ENCODE measurements around the gene NUP210.

NUP210 gene

DNA sequence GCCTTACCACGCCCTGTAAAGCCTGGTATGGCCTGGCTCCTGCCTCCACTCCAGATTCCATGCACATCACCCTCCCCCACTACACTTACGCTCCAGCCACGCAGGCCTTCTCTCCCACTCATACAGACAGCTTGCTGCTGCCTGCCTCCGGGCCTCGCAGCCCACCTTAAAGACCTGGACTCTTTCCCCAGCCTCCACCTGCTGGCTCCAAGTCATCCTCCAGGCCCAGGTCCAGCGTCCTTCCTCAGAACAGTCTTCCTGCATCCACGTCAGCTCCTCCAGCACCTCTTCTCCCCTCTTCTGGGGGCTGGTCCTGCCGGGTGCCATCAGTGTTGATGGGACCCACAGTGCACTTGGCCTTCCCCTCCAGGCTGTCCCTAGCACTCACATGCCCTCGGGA lies 75.5 kb downstream of the NUP210 start:
- TF ChIP-seq, protein P1, sequence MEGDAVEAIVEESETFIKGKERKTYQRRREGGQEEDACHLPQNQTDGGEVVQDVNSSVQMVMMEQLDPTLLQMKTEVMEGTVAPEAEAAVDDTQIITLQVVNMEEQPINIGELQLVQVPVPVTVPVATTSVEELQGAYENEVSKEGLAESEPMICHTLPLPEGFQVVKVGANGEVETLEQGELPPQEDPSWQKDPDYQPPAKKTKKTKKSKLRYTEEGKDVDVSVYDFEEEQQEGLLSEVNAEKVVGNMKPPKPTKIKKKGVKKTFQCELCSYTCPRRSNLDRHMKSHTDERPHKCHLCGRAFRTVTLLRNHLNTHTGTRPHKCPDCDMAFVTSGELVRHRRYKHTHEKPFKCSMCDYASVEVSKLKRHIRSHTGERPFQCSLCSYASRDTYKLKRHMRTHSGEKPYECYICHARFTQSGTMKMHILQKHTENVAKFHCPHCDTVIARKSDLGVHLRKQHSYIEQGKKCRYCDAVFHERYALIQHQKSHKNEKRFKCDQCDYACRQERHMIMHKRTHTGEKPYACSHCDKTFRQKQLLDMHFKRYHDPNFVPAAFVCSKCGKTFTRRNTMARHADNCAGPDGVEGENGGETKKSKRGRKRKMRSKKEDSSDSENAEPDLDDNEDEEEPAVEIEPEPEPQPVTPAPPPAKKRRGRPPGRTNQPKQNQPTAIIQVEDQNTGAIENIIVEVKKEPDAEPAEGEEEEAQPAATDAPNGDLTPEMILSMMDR (conservative IDR thresholded peaks at IDR 0.05) = no peak
- no peak overlapping the region for H3K27ac ChIP-seq

DNA sequence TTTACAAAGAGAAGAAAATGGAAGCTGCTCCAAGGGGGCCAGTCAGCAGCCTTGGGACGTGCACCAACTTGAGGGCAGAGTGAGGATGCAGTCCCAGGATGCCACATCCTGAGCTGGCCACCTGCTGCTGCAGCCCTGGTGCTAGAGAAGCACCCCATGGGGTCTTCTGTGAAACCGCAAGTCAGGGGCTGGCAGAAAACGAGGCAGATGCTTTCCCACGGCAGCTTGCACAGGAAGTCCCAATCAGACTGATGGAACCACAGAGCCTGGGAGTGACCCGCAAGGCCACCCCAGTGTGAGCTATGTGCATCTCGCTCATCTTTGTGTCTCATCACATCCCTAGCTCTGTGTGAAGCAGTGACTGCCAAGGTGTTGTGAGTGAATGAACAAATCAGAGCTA lies 76.5 kb downstream of the NUP210 start:
- TF ChIP-seq, protein P1 (conservative IDR thresholded peaks at IDR 0.05) = no peak
- no peak overlapping the region for H3K27ac ChIP-seq

DNA sequence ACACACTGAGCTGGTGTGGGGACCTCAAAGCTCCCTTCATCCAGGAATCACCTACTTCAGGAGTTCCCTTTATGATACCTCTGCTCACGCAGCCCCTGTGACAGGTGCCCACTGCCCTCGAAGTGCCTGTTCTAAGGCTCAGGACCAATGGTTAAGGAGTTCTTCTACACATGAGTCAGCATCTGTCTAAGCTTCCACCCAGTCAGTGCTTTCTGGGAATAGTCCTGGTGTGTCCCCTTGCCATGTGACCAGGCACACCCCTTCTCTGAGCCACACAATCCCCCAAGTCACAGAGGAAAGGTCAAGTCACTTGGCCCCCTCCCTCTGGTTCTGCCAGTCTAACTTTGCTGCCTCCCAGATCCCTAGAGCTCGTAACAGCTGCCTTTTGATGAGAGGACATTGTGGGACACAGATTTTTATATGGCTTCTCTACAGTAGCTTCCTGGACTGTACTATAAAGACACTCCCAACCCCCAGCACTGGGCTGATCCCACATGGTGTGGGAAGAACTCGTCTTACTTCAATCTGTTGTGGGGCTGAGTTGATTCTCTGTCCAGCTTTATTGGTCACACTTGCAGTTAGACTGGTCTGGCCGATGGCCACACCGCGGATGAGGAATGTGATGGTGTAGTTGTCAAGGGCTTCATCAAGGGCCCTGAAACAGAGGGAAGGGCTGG lies 78.8 kb downstream of the NUP210 start:
- TF ChIP-seq, protein P1 (conservative IDR thresholded peaks at IDR 0.05) = no peak
- no peak overlapping the region for H3K27ac ChIP-seq

DNA sequence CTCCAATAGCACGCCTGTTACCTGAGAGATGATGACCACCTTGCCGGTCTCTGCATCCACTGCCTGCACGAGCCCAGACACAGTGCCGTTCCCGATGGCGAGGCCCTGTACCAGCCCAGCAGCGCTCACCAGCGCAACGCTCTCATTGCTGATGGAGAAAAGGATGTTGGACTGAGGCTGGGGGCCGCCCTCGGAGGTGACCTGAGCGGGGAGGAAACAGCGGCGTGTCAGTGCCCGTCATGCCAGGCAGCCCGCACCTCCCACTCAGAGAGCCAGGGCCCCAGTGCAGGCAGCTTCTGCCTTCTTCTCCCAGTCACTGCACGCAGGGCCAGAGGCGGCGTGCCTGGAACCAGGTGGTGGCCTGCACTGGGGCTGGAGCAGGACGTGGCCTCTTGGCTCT lies 80.3 kb downstream of the NUP210 start:
- H3K27ac ChIP-seq = no peak overlapping the region
- TF ChIP-seq, protein P1 (conservative IDR thresholded peaks at IDR 0.05) = no peak

DNA sequence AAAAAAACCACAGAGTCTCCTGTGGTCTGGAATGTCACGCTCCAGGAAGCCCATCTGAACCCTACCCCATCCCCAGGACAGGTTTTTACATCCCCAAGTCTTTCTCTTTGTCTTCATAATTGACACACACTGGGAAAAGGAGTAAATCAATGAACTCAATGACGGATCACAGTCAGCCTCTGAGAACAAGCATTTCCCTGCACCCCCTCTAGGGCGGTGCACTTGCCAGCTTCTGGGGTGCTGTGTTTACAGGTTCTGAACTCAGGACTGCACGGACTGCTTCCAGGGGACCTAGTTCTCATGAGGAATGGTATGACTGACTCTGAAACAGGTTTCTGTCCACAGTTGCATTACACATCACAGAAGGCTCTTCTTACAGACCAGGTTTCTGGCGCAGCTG lies 81.1 kb downstream of the NUP210 start:
- no peak overlapping the region for H3K27ac ChIP-seq
- TF ChIP-seq, protein P1 (conservative IDR thresholded peaks at IDR 0.05) = no peak

DNA sequence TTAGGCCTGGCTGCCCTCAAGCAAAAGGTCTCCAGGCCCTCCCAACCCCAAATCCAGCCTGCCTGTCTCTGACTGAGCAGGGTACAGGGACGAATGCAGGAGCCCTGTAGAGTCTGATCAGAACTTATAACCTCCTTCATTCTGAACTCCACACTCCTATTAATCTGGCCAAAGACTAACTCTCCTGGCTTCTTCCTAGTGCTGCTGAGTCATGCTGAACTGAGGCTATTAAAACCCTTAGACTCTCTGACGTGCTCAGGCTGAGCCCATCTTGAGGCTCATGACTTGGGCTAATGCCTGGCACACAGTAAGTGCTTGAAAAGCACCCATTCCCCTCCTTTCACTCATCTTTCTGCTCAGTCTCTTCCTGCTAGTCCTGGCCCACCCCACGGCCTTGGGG lies 81.9 kb downstream of the NUP210 start:
- TF ChIP-seq, protein P1 (conservative IDR thresholded peaks at IDR 0.05) = no peak
- no peak overlapping the region for H3K27ac ChIP-seq

DNA sequence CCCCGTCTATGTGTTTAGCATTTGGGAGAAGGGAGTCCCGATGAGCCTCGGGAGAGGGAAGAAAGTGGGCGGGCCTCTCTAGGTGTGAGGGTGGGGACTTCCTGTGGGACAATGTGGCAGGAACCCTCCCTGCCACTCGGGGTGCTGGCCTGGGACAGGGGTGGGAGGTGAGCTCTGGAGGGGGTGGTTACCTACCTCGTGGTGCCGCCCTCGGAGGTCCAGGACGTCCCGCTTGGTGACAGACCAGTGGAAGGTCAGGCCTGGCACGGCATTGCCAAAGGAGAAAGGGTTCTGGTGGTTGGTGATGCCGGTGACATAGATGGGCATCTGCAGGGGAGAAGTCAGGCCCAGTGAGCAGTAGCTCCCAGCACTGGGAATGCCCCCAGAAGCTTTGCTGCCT lies 83.5 kb downstream of the NUP210 start:
- TF ChIP-seq, protein P1 (conservative IDR thresholded peaks at IDR 0.05) = no peak
- H3K27ac ChIP-seq = no peak overlapping the region

Data from VCaP (cell line).